GM23248 (cell line): Measurements from ENCODE around the gene C1QL3.

ENCODE experiments used
- EZH2 ChIP-seq: fragments of 200-600 bp; sonication (generic); IDR thresholded peaks from 2 replicates; pipeline ENCODE4 v1.6.1; 2018; ENCODE audit warnings: antibody characterized with exemption, mild to moderate bottlenecking; ENCODE audit not compliant: insufficient read depth, poor library complexity, severe bottlenecking
- EZH2phosphoT487 ChIP-seq: fragments of 200-600 bp; sonication (generic); IDR thresholded peaks from 2 replicates; pipeline ENCODE4 v1.6.1; 2018; ENCODE audit warnings: antibody characterized with exemption, moderate library complexity, mild to moderate bottlenecking, low read depth; ENCODE audit not compliant: insufficient read depth

GRCh38 chr10:16559236-16559773 is 37.6 kb upstream of the C1QL3 start:
- TF ChIP-seq EZH2phosphoT487 (no peak), EZH2 (no peak)
